CD8-positive, alpha-beta memory T cell (primary cell): ENCODE data around the gene EPHB1. TPM values are rescaled to one million over a fixed set of nuclear protein-coding genes. Genes with fewer than 3 reads are reported as not detected.

Experiments
- CTCF ChIA-PET: fragments of 350-600 bp; sonication (Branson Sonifier 250); formaldehyde crosslinking; loops from one replicate; lab custom pipeline; 2021; ENCODE audit warnings: antibody characterized with exemption; lab: Charles Lee
- POLR2A ChIA-PET: fragments of 350-600 bp; sonication (Branson Sonifier 250); formaldehyde crosslinking; loops from one replicate; lab custom pipeline; 2021; ENCODE audit warnings: antibody characterized with exemption; lab: Charles Lee
- DNase-seq, 5 donors: peaks; one replicate each; pipeline versions ENCODE4 v3.0.0 to v3.0.0-alpha.2; 2020 to 2022; ENCODE audit warnings: mixed read lengths in 1 of 5
- H3K27ac ChIP-seq: one replicate; pipeline ENCODE4 v1.7.0; 2013; ENCODE audit warnings: low read depth, mild to moderate bottlenecking, low read length, moderate library complexity
- H3K27me3 ChIP-seq: 2 replicates; pipeline ENCODE4 v1.7.0; 2013; ENCODE audit warnings: low read length, mild to moderate bottlenecking; ENCODE audit not compliant: insufficient read depth, poor library complexity, severe bottlenecking
- H3K36me3 ChIP-seq: 2 replicates; pipeline ENCODE4 v1.7.0; 2013; ENCODE audit warnings: mild to moderate bottlenecking, low read length, moderate library complexity; ENCODE audit not compliant: insufficient read depth
- H3K4me1 ChIP-seq: 2 replicates; pipeline ENCODE4 v1.7.0; 2013; ENCODE audit warnings: mild to moderate bottlenecking, low read length, moderate library complexity; ENCODE audit not compliant: insufficient read depth
- H3K4me3 ChIP-seq: 2 replicates; pipeline ENCODE4 v1.7.0; 2013; ENCODE audit warnings: mild to moderate bottlenecking, low read length
- H3K9me3 ChIP-seq: 2 replicates; pipeline ENCODE4 v1.7.0; 2013; ENCODE audit warnings: mild to moderate bottlenecking, low read length
- H3K27ac Mint-ChIP-seq, 8 donors: one replicate each; pipeline ENCODE4 v1.8.0; 2020 to 2021; ENCODE audit warnings: mixed read lengths in 8 of 8, mild to moderate bottlenecking in 6 of 8, inconsistent platforms in 3 of 8, moderate library complexity in 3 of 8
- H3K27me3 Mint-ChIP-seq, 2 donors: one replicate each; pipeline ENCODE4 v1.8.0; 2020 to 2021; ENCODE audit warnings: mixed read lengths in 2 of 2, mild to moderate bottlenecking in 1 of 2, moderate library complexity in 1 of 2
- H3K36me3 Mint-ChIP-seq, 3 donors: one replicate each; pipeline ENCODE4 v1.8.0; 2020 to 2021; ENCODE audit warnings: mixed read lengths in 3 of 3, inconsistent platforms in 1 of 3, mild to moderate bottlenecking in 1 of 3
- H3K4me1 Mint-ChIP-seq, 3 donors: one replicate each; pipeline ENCODE4 v1.8.0; 2020 to 2021; ENCODE audit warnings: mixed read lengths in 3 of 3, inconsistent platforms in 1 of 3, mild to moderate bottlenecking in 1 of 3
- H3K4me3 Mint-ChIP-seq, 7 donors: one replicate each; pipeline ENCODE4 v1.8.0; 2020 to 2021; ENCODE audit warnings: mixed read lengths in 7 of 7, mild to moderate bottlenecking in 6 of 7, moderate library complexity in 4 of 7, inconsistent platforms in 2 of 7
- H3K9me3 Mint-ChIP-seq, 5 donors: one replicate each; pipeline ENCODE4 v1.8.0; 2020 to 2022; ENCODE audit warnings: mixed read lengths in 5 of 5, mild to moderate bottlenecking in 3 of 5, moderate library complexity in 2 of 5, inconsistent platforms in 1 of 5
- polyA plus RNA-seq: library from polyadenylated mRNA; unstranded; fragments of 300-500 nt; fragmentation: Illumina TruSeq; gene quantifications from one replicate; pipeline ENCODE4 v1.2.3, GENCODE V29; 2021
- total RNA-seq, 2 experiments: library from RNA; stranded (reverse); gene quantifications; one replicate each; pipeline ENCODE4 v1.2.3, GENCODE V29; 2021

The EPHB1 gene
- total and polyA plus RNA-seq, 3 experiments from 2014 or later = 0.10 TPM; not detected in 2

DNA sequence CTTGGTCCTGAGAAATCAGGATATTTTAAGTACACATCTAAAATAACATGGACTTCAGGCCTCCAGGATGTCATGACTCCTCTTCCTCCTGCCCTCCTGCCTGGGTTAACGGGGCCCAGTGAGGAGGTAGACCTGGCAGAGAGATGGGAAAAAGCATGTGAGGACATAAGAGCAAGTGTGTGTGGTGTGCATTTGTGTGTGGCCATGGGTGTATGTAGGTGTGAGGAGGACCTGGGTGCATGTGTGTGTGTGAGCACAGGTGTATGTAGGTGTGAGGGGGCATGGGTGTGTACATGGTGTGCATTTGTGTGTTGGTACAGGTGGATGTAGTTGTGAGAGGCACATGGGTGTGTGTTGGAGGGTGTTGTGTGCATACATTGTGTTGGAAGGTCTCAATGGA lies 105.4 kb downstream of the EPHB1 start:
- H3K9me3 ChIP-seq = no peaks in the 10 kb centered on the region
- no peak for DNase-seq
- H3K27ac Mint-ChIP-seq = no peak overlapping the region
- H3K27me3 Mint-ChIP-seq = peaks cover 0 to 2% of the 10 kb centered on the region in 2 donors
- no peaks in the 10 kb centered on the region for H3K36me3 Mint-ChIP-seq
- peaks cover 0 to 12% (median 0%) of the 10 kb centered on the region in 3 donors for H3K4me1 Mint-ChIP-seq
- POLR2A ChIA-PET = no interaction called here
- H3K4me3 ChIP-seq = no peak overlapping the region
- no peaks in the 10 kb centered on the region for H3K4me1 ChIP-seq
- CTCF ChIA-PET = no interaction called here
- H3K36me3 ChIP-seq = no peaks in the 10 kb centered on the region
- H3K9me3 Mint-ChIP-seq = peaks cover 0 to 2% (median 0%) of the 10 kb centered on the region in 5 donors
- no peak overlapping the region for H3K4me3 Mint-ChIP-seq
- H3K27ac ChIP-seq = no peak overlapping the region
- no peaks in the 10 kb centered on the region for H3K27me3 ChIP-seq

DNA sequence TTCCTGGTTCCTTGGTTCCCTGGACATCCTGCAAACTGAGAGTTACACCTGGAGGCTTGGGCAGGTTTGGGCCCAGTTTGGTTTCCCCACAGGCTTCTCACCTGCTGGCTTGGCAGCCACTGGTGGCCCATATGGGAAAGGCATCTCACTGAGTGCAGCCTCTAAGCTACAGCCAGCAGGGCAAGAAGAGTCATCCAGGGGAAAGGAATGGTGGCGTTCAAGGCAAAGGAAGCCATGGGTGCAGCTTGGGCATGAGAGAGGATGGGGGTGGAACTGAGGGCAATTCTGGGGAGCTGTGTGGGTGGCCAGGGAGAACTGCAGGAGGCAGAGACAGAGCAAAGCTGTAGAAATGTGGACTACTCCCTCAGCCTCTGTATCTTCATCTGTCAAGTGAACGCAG lies 106.4 kb downstream of the EPHB1 start:
- Mint-ChIP-seq H3K9me3 (peaks cover 0 to 2% (median 0%) of the 10 kb centered on the region in 5 donors), H3K36me3 (no peaks in the 10 kb centered on the region), H3K4me1 (peaks cover 0 to 16% (median 0%) of the 10 kb centered on the region in 3 donors), H3K27me3 (peaks cover 0 to 2% of the 10 kb centered on the region in 2 donors), H3K4me3 (no peak overlapping the region), H3K27ac (no peak overlapping the region)
- ChIA-PET CTCF (no interaction called here), POLR2A (no interaction called here)
- H3K4me3 ChIP-seq = no peak overlapping the region
- no peak overlapping the region for H3K27ac ChIP-seq
- no peaks in the 10 kb centered on the region for H3K36me3 ChIP-seq
- H3K27me3 ChIP-seq = no peaks in the 10 kb centered on the region
- no peaks in the 10 kb centered on the region for H3K4me1 ChIP-seq
- no peaks in the 10 kb centered on the region for H3K9me3 ChIP-seq
- DNase-seq = no peak

DNA sequence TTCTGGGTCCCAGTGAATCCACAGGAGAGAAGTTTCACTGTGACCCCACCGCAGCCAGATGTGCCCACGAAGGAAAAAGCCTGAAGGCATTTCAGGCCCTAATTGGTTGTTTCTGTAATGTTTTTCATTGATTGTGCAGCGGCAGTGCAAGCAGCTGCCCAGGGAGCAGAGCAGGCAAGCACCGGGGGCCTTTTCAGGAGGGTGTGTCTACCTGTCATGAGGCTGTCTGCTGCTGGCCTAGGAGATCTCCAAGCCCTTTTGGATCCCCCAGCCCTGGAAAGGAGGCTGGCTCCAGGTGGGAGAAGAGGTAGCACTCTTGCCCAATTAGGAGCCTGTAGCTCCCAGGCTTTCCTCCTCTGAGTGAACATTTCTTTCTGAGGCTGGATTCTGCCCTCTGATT lies 108.8 kb downstream of the EPHB1 start:
- no peaks in the 10 kb centered on the region for H3K9me3 ChIP-seq
- no peak overlapping the region for H3K27ac Mint-ChIP-seq
- H3K36me3 ChIP-seq = no peaks in the 10 kb centered on the region
- H3K9me3 Mint-ChIP-seq = peaks cover 0 to 2% (median 0%) of the 10 kb centered on the region in 5 donors
- H3K27me3 Mint-ChIP-seq = peaks cover 0 to 2% of the 10 kb centered on the region in 2 donors
- no peak overlapping the region for H3K4me3 ChIP-seq
- ChIA-PET CTCF (no interaction called here), POLR2A (no interaction called here)
- no peak overlapping the region for H3K27ac ChIP-seq
- H3K36me3 Mint-ChIP-seq = no peaks in the 10 kb centered on the region
- H3K4me1 ChIP-seq = no peaks in the 10 kb centered on the region
- H3K4me3 Mint-ChIP-seq = no peak overlapping the region
- no peak for DNase-seq
- H3K4me1 Mint-ChIP-seq = peaks cover 0 to 16% (median 0%) of the 10 kb centered on the region in 3 donors
- no peaks in the 10 kb centered on the region for H3K27me3 ChIP-seq

DNA sequence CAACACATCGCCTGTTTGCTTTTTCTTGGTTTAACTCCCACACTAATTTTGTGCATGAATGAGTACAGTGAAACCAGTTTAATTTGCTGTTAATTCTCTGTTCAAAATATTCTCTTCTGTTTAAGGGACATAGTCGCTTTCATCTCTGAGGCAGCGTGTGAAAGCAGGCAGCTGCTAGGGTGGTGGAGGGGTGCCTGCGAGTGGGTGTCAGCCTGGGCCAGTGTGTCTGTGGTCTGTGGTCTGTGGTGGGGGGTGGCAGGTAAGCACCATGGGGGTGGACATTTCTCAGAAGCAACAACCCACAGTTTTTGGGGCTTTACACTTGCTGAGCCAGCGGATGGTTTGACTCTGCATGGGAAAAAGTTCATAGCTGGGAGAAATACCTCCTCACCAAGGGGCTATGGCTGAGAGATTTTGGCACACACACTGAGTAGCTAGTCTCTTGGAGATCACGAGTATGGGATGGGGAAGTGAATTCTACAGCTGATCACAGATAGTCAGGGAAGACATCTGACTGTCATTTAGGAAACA lies 109.2 kb downstream of the EPHB1 start:
- Histone ChIP-seq H3K36me3 (no peaks in the 10 kb centered on the region), H3K27ac (no peak overlapping the region), H3K9me3 (no peaks in the 10 kb centered on the region), H3K27me3 (no peaks in the 10 kb centered on the region), H3K4me1 (no peaks in the 10 kb centered on the region), H3K4me3 (no peak overlapping the region)
- no peaks in the 10 kb centered on the region for H3K36me3 Mint-ChIP-seq
- peaks cover 0 to 2% (median 0%) of the 10 kb centered on the region in 5 donors for H3K9me3 Mint-ChIP-seq
- CTCF ChIA-PET = no interaction called here
- peak overlapping the region in 1 of 7 donors; percentile 46 for H3K4me3 Mint-ChIP-seq
- peaks cover 0 to 16% (median 0%) of the 10 kb centered on the region in 3 donors for H3K4me1 Mint-ChIP-seq
- no peak for DNase-seq
- peaks cover 0 to 2% of the 10 kb centered on the region in 2 donors for H3K27me3 Mint-ChIP-seq
- peak overlapping the region in 1 of 8 donors; percentile 38 for H3K27ac Mint-ChIP-seq
- POLR2A ChIA-PET = no interaction called here

DNA sequence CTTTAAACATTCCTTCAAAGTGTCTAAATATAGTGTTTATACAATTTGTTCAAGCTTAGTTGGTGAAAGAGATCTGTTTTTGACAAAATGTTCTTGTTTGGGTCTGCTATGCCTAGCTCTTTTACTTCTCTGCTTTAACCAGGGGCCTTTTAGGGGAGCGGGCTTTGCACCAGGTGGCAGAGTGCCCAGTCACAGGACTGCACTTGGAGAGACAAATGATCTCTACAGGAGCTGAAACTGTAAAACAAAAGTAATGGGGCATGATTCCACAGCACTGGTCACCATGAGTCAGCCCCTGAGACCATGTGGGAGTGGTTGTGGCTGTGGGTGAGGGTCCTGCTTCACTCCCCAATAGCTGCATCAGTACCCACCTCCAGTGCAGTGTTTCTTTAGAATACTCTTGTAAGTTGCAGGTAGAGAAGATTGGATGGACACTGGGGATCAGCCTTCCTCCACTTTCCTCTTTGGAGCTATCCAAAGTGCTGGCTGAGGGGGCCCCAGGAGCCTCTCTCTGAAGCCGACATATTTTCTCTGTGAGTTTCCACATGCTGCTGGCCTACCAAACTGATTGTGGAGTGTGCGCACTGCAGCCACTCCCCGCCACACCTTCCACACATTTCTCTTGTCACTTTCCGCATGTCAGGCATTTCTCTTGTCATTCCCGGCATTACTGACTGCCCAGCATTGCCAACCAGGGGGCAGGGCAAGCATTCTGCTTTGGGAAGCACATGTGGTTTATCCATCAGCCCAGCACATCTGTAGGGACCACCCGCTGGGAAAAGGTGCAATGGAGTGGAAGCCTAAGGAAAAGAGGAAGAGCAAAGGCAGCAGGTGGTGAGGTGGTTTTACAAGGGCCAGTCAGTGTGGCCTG lies 110.0 kb downstream of the EPHB1 start:
- Histone ChIP-seq H3K36me3 (no peaks in the 10 kb centered on the region), H3K27me3 (no peaks in the 10 kb centered on the region), H3K4me3 (no peak overlapping the region), H3K27ac (no peak overlapping the region), H3K9me3 (no peaks in the 10 kb centered on the region), H3K4me1 (no peaks in the 10 kb centered on the region)
- peaks cover 0 to 2% (median 0%) of the 10 kb centered on the region in 5 donors for H3K9me3 Mint-ChIP-seq
- ChIA-PET CTCF (no interaction called here), POLR2A (no interaction called here)
- no peak for DNase-seq
- H3K4me3 Mint-ChIP-seq = no peak overlapping the region
- H3K27me3 Mint-ChIP-seq = peaks cover 0 to 2% of the 10 kb centered on the region in 2 donors
- H3K36me3 Mint-ChIP-seq = no peaks in the 10 kb centered on the region
- peaks cover 0 to 16% (median 0%) of the 10 kb centered on the region in 3 donors for H3K4me1 Mint-ChIP-seq
- H3K27ac Mint-ChIP-seq = no peak overlapping the region

DNA sequence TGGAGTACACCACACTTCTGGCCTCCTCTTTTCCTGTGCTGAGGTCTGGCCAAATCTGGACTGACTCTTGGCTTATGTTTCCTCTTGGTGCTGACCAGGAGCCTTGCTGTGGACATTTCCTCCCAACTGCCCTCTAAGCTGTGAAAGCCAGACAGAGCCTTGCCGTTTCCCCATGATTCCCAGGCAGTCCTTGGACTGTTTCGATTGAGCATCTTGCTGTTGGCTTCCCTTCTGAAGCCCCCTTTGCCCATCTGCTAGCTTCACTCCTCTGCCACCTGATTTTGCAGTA lies 110.5 kb downstream of the EPHB1 start:
- Histone ChIP-seq H3K36me3 (no peaks in the 10 kb centered on the region), H3K27ac (no peak overlapping the region), H3K4me3 (no peak overlapping the region), H3K9me3 (no peaks in the 10 kb centered on the region), H3K27me3 (no peaks in the 10 kb centered on the region), H3K4me1 (no peaks in the 10 kb centered on the region)
- H3K4me3 Mint-ChIP-seq = no peak overlapping the region
- H3K27me3 Mint-ChIP-seq = peaks cover 0 to 2% of the 10 kb centered on the region in 2 donors
- ChIA-PET CTCF (no interaction called here), POLR2A (no interaction called here)
- H3K4me1 Mint-ChIP-seq = peaks cover 0 to 16% (median 0%) of the 10 kb centered on the region in 3 donors
- H3K9me3 Mint-ChIP-seq = peaks cover 0 to 2% (median 0%) of the 10 kb centered on the region in 5 donors
- H3K27ac Mint-ChIP-seq = no peak overlapping the region
- no peaks in the 10 kb centered on the region for H3K36me3 Mint-ChIP-seq
- no peak for DNase-seq

DNA sequence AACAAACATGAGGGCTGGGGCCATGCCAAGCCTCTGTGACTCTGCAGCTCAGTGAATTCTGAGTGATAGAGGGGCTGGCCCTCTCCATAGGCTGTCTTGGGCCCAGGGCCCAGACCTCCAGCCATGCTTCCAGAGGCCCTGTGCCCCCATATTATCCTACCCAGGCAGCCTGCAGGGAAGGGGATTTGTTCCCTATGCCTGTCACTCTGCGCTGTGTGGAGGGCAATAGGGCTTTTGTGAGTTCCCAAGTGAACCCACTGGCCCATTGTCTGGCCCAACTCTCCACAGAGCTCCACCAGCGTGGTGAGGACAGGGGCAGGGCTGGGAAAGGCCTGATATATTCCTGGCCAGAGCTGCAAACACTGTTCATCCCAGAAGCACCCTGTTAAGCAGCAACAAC lies 113.2 kb downstream of the EPHB1 start:
- H3K27ac Mint-ChIP-seq = no peak overlapping the region
- Histone ChIP-seq H3K9me3 (no peaks in the 10 kb centered on the region), H3K36me3 (no peaks in the 10 kb centered on the region), H3K4me3 (no peak overlapping the region), H3K27ac (no peak overlapping the region), H3K4me1 (no peaks in the 10 kb centered on the region), H3K27me3 (no peaks in the 10 kb centered on the region)
- DNase-seq = no peak
- ChIA-PET CTCF (no interaction called here), POLR2A (no interaction called here)
- no peaks in the 10 kb centered on the region for H3K36me3 Mint-ChIP-seq
- H3K4me1 Mint-ChIP-seq = peaks cover 0 to 16% (median 0%) of the 10 kb centered on the region in 3 donors
- H3K9me3 Mint-ChIP-seq = peaks cover 0 to 4% (median 0%) of the 10 kb centered on the region in 5 donors
- peaks cover 0 to 2% of the 10 kb centered on the region in 2 donors for H3K27me3 Mint-ChIP-seq
- H3K4me3 Mint-ChIP-seq = no peak overlapping the region

DNA sequence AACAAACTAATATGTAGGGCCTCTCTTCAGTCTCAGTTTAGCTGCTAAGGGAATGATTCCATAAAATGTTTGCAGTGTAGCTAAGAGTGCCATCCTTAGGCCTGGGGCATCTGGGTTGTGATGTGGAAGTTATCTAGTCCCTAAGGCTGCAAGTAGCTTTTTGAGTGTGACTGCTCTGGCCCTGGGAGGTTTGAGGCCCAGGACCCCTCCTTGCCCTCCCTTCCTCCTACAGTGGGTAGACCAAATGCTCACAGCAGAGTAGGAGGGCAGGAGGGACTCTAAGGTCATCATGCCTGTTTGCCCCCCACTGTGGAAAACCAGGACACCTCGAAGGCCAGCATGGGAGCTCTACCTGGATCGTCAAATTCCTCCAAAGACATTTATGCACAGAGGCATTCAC lies 115.0 kb downstream of the EPHB1 start:
- CTCF ChIA-PET = no interaction called here
- Mint-ChIP-seq H3K36me3 (no peaks in the 10 kb centered on the region), H3K27me3 (no peaks in the 10 kb centered on the region)

More for the DNA sequence above, 115.0 kb downstream of the EPHB1 start:
- Mint-ChIP-seq H3K27ac (no peak overlapping the region), H3K4me3 (no peak overlapping the region), H3K9me3 (peaks cover 0 to 5% (median 0%) of the 10 kb centered on the region in 5 donors), H3K4me1 (peaks cover 0 to 4% (median 0%) of the 10 kb centered on the region in 3 donors)
- Histone ChIP-seq H3K4me3 (no peak overlapping the region), H3K27me3 (no peaks in the 10 kb centered on the region), H3K27ac (no peak overlapping the region), H3K4me1 (no peaks in the 10 kb centered on the region), H3K9me3 (no peaks in the 10 kb centered on the region), H3K36me3 (no peaks in the 10 kb centered on the region)
- POLR2A ChIA-PET = no interaction called here
- DNase-seq = no peak
